Transverse colon (tissue), 4 donors: ENCODE results near the gene RBX1. TPM values are rescaled to one million over a fixed set of nuclear protein-coding genes. Genes with fewer than 3 reads are reported as not detected.

Source experiments
- DNase-seq: peaks from one replicate; pipeline ENCODE4 v3.0.0-alpha.2; 2019
- H3K27ac ChIP-seq, 4 donors: fragments of 200-600 bp; sonication (generic); 2 replicates each; pipeline ENCODE4 v1.5.1; 2016 to 2018; ENCODE audit warnings: inconsistent platforms in 4 of 4
- H3K27me3 ChIP-seq: fragments of 200-600 bp; sonication (generic); 2 replicates; pipeline ENCODE4 v1.5.1; 2017; ENCODE audit warnings: inconsistent platforms
- H3K36me3 ChIP-seq, 4 donors: fragments of 200-600 bp; sonication (generic); 2 replicates each; pipeline ENCODE4 v1.5.1; 2017 to 2019; ENCODE audit warnings: inconsistent platforms in 4 of 4
- H3K4me1 ChIP-seq, 4 donors: fragments of 200-600 bp; sonication (generic); 2 replicates each; pipeline ENCODE4 v1.5.1; 2017 to 2020; ENCODE audit warnings: inconsistent platforms in 4 of 4
- H3K4me3 ChIP-seq, 4 donors: fragments of 200-600 bp; sonication (generic); 1 replicate in 1 of 4; 2 replicates in 3 of 4; pipeline versions ENCODE4 v1.5.1 to v1.6.1; 2017 to 2019; ENCODE audit warnings: inconsistent platforms in 4 of 4
- H3K9me3 ChIP-seq, 2 donors: fragments of 200-600 bp; sonication (generic); 2 replicates each; pipeline ENCODE4 v1.5.1; 2017 to 2019; ENCODE audit warnings: inconsistent platforms in 2 of 2
- EP300 ChIP-seq: sonication (generic); formaldehyde crosslinking; IDR thresholded peaks from one replicate; pipeline ENCODE4 v1.6.1; 2017; ENCODE audit warnings: antibody characterized with exemption, low read depth
- POLR2A ChIP-seq: fragments of 450-650 bp; IDR thresholded peaks from one replicate; pipeline ENCODE4 v1.6.1; 2016; ENCODE audit warnings: antibody characterized with exemption, mild to moderate bottlenecking, moderate library complexity
- POLR2AphosphoS5 ChIP-seq, 3 donors: sonication (generic); formaldehyde crosslinking; IDR thresholded peaks; one replicate each; pipeline ENCODE4 v1.6.1; 2016; ENCODE audit warnings: antibody characterized with exemption in 3 of 3
- WGBS, 2 donors: methylation state at CpG; one replicate each; pipeline ENCODE4 v1.1.5; 2018; ENCODE audit warnings: low coverage in 1 of 2; 5-methylcytosine and 5-hydroxymethylcytosine counted together
- in situ Hi-C, 4 donors: fragments of 200-750 bp; cut with MboI; loops; one replicate each; pipeline versions ENCODE4 v1.15.0 to v1.15.1; 2017; ENCODE audit warnings: low sequenced_read_pairs in 3 of 4, low pct_ligation_motif_present in 1 of 4, low pct_unique_long_range_greater_than_20kb in 1 of 4
- intact Hi-C: fragments of 100-400 bp; cut with DNase I; formaldehyde crosslinking; loops from one replicate; pipeline ENCODE4 v1.15.1; 2023; ENCODE audit warnings: low total_unique reads
- total RNA-seq, 4 donors: library from RNA; depleted of rRNA; stranded (reverse); fragments of >200 nt; gene quantifications; one replicate each; pipeline ENCODE4 v1.1.0, GENCODE V29; 2016
- TF ChIP-seq, protein P1 (sequence below), 5 experiments: fragments of 200-600 bp in 3 of 5; fragments of 450-650 bp in 2 of 5; sonication (generic) in 3 of 5; IDR thresholded peaks; 1 replicate in 2 of 5; 2 replicates in 3 of 5; pipeline ENCODE4 v1.5.1; 2016 to 2017; ENCODE audit warnings: antibody characterized with exemption in 5 of 5, inconsistent platforms in 3 of 5, mild to moderate bottlenecking in 2 of 5, moderate library complexity in 1 of 5

RBX1 gene
- total RNA-seq, 4 donors from 2014 or later = 7.8 to 36.9 (median 24.9) TPM

DNA sequence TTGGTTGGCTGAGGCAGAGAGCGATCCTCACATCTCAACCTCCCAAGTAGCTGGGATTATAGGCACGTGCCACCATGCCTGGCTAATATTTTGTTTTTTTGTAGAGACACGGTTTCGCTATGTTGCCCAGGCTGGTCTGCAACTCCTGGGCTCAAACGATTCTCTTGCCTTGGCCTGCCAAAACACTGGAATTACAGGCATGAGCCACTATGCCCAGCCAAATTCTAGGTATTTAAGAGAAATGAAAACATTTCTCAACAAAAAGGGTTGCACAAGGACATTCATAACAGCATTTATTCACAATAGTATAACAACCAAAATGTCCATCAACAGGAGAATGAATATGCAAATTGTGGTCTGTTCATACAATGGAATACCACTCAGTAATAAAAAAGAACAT lies 31.7 kb upstream of the RBX1 start:
- intact Hi-C loops (no loop called here), in situ Hi-C loops (no loop called here)
- TF ChIP-seq POLR2A (no peak), EP300 (no peak), POLR2AphosphoS5 (IDR thresholded peaks at IDR 0.05) (no peak)
- TF ChIP-seq, protein P1, sequence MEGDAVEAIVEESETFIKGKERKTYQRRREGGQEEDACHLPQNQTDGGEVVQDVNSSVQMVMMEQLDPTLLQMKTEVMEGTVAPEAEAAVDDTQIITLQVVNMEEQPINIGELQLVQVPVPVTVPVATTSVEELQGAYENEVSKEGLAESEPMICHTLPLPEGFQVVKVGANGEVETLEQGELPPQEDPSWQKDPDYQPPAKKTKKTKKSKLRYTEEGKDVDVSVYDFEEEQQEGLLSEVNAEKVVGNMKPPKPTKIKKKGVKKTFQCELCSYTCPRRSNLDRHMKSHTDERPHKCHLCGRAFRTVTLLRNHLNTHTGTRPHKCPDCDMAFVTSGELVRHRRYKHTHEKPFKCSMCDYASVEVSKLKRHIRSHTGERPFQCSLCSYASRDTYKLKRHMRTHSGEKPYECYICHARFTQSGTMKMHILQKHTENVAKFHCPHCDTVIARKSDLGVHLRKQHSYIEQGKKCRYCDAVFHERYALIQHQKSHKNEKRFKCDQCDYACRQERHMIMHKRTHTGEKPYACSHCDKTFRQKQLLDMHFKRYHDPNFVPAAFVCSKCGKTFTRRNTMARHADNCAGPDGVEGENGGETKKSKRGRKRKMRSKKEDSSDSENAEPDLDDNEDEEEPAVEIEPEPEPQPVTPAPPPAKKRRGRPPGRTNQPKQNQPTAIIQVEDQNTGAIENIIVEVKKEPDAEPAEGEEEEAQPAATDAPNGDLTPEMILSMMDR (IDR thresholded peaks at IDR 0.05) = no peak
- no peaks in the 10 kb centered on the region for H3K27me3 ChIP-seq
- peaks cover 0 to 3% (median 0%) of the 10 kb centered on the region in 4 donors for H3K4me1 ChIP-seq
- peaks cover 0 to 17% (median 3%) of the 10 kb centered on the region in 4 donors for H3K36me3 ChIP-seq
- no peak overlapping the region for H3K4me3 ChIP-seq
- no peak overlapping the region for H3K27ac ChIP-seq
- 86 to 90% methylated on average over 2 to 5 of the region's 5 CpGs for WGBS, 2 donors
- DNase-seq = no peak
- H3K9me3 ChIP-seq = no peaks in the 10 kb centered on the region

DNA sequence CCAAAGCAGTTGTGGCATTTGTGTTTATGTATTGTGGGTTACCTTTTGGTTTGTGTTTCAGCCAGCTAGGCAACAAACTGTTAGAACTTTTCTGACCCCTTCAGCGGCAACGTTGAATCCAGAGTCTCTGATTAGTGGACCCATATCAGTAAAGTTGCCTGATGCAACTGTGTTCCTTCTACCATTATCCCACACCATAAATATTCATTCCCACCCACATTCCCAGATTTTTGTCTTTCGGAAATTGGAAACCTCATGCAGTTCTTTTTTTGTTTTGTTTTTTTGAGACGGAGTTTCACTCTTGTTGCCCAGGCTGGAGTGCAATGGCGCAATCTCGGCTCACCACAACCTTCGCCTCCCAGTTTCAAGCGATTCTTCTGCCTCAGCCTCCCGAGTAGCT lies 30.7 kb upstream of the RBX1 start:
- TF ChIP-seq POLR2A = no peak
- TF ChIP-seq, protein P1 (IDR thresholded peaks at IDR 0.05) = no peak
- no peak for TF ChIP-seq POLR2AphosphoS5 (IDR thresholded peaks at IDR 0.05)
- TF ChIP-seq EP300 = no peak
- DNase-seq = no peak
- H3K4me3 ChIP-seq = no peak overlapping the region
- peaks cover 0 to 3% (median 0%) of the 10 kb centered on the region in 4 donors for H3K4me1 ChIP-seq
- in situ Hi-C loops (no loop called here), intact Hi-C loops (no loop called here)
- 83 to 86% methylated on average over 2 to 9 of the region's 9 CpGs for WGBS, 2 donors
- no peaks in the 10 kb centered on the region for H3K9me3 ChIP-seq
- no peaks in the 10 kb centered on the region for H3K27me3 ChIP-seq
- H3K36me3 ChIP-seq = peaks cover 0 to 17% (median 3%) of the 10 kb centered on the region in 4 donors
- no peak overlapping the region for H3K27ac ChIP-seq

DNA sequence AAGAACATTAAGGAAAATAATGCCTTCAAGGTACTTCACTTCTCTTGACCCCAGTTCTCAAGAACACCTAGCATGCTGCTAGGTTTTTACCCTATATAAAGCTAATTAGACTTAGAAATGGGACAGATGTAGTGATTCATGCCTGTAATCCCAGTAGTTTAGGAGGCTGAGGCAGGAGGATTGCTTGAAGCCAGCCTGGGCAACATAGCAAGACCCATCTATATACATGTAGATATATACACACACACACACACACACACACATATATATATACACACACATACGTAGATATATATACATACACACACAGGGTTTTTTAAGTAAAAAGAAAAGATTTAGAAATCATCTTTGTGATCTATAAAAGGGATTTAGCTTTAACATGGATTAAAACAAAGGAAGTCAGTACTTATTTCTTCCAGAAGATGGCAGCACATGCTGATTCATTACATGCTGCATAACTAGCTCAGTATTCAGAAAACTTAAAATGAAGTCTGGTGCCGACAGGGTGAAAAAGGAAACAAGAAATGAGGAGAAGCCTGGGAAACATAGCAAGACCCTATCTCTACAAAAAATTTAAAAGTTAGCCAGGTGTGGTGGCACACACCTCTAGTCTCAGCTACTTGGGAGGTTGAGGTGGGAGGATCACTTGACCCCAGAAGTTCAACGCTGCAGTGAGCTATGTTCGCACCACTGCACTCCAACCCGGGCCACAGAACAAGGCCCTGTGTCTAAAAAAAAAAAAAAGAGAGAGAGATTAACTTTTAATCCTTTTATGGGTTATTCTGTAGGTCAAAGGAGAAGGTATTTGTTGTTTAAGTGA lies 28.5 kb upstream of the RBX1 start:
- in situ Hi-C loops (no loop called here), intact Hi-C loops (no loop called here)
- no peaks in the 10 kb centered on the region for H3K9me3 ChIP-seq
- H3K27me3 ChIP-seq = no peaks in the 10 kb centered on the region
- H3K36me3 ChIP-seq = peaks cover 0 to 15% (median 0%) of the 10 kb centered on the region in 4 donors
- H3K4me3 ChIP-seq = no peak overlapping the region
- TF ChIP-seq POLR2A (no peak), POLR2AphosphoS5 (IDR thresholded peaks at IDR 0.05) (peak in 1 of 3 donors; percentile 14)
- TF ChIP-seq, protein P1 (IDR thresholded peaks at IDR 0.05) = peak; percentile 67 to 84 (median 76)
- H3K4me1 ChIP-seq = peaks cover 0 to 3% (median 0%) of the 10 kb centered on the region in 4 donors
- no peak overlapping the region for H3K27ac ChIP-seq
- no peak for DNase-seq
- 40 to 52% methylated on average over 5 of the region's 5 CpGs for WGBS, 2 donors

DNA sequence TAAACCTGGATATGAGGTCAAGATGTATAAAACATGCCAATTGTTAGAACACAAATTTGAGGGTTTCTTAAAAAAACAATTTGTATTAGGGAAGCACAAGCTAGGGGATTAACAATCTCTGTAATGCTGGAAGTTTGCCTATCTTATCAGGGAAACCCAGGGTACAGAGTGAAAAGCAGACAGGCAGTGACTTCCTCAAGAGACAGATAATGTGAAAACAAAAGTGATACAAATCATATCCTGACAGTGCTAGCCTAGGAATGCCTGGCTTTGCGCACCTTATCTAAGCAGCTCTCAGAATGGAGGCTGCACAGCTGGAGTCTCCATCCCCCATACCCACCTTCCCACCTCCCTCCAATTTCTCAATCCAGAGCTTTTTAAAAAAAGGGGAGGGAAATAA lies 22.5 kb upstream of the RBX1 start:
- 75 to 91% methylated on average over 1 of the region's 1 CpG for WGBS, 2 donors
- peaks cover 0 to 10% (median 0%) of the 10 kb centered on the region in 4 donors for H3K36me3 ChIP-seq

More for the DNA sequence above, 22.5 kb upstream of the RBX1 start:
- no peak overlapping the region for H3K4me3 ChIP-seq
- DNase-seq = no peak
- no peak for TF ChIP-seq POLR2A
- TF ChIP-seq POLR2AphosphoS5 (IDR thresholded peaks at IDR 0.05) = no peak
- no peak for TF ChIP-seq EP300
- TF ChIP-seq, protein P1 (IDR thresholded peaks at IDR 0.05) = no peak
- intact Hi-C loops = no loop called here
- no peak overlapping the region for H3K27ac ChIP-seq
- no peaks in the 10 kb centered on the region for H3K9me3 ChIP-seq
- no peaks in the 10 kb centered on the region for H3K27me3 ChIP-seq
- in situ Hi-C loops = no loop called here
- no peaks in the 10 kb centered on the region for H3K4me1 ChIP-seq
